HepG2 (cell line): Measurements from ENCODE around the gene CACNG7. TPM values are rescaled to one million over a fixed set of nuclear protein-coding genes. Genes with fewer than 3 reads are reported as not detected.

Experiments used
- CREB1 ChIP-seq, 2 experiments: fragments of 450-650 bp in 1 of 2; IDR thresholded peaks; 2 replicates each; pipeline ENCODE4 v1.6.1; 2016 to 2017; ENCODE audit warnings: control low read depth in 1 of 2, mild to moderate bottlenecking in 1 of 2, missing compliant biosample characterization in 1 of 2, missing genetic modification characterization in 1 of 2
- DMTF1 ChIP-seq: sonication (generic); formaldehyde crosslinking; IDR thresholded peaks from 2 replicates; pipeline ENCODE4 v1.4.0; 2020; ENCODE audit warnings: mild to moderate bottlenecking, missing genetic modification reagents
- FOXK1 ChIP-seq: sonication (generic); formaldehyde crosslinking; IDR thresholded peaks from 2 replicates; pipeline ENCODE4 v1.4.0; 2020; ENCODE audit warnings: low read depth, missing genetic modification reagents, borderline replicate concordance
- GABPA ChIP-seq, 2 experiments: IDR thresholded peaks; 2 replicates each; pipeline ENCODE4 v1.6.1; 2011 to 2016; ENCODE audit warnings: low read depth in 2 of 2, low read length in 1 of 2, missing biosample characterization in 1 of 2, missing genetic modification characterization in 1 of 2
- HDAC1 ChIP-seq: sonication (generic); formaldehyde crosslinking; IDR thresholded peaks from 2 replicates; pipeline ENCODE4 v1.5.1; 2020; ENCODE audit warnings: mild to moderate bottlenecking, missing genetic modification reagents
- HIVEP1 ChIP-seq: sonication (generic); formaldehyde crosslinking; IDR thresholded peaks from 2 replicates; pipeline ENCODE4 v1.4.0; 2020; ENCODE audit warnings: mild to moderate bottlenecking, missing genetic modification reagents
- HNRNPK ChIP-seq: fragments of 200-400 bp; formaldehyde crosslinking; IDR thresholded peaks from 2 replicates; pipeline ENCODE4 v1.6.1; 2018; ENCODE audit warnings: low read length, low read depth, moderate library complexity, mild to moderate bottlenecking; ENCODE audit not compliant: poor library complexity, severe bottlenecking
- LRRFIP1 ChIP-seq: sonication (generic); formaldehyde crosslinking; conservative IDR thresholded peaks from 2 replicates; pipeline ENCODE4 v1.4.0; 2020; ENCODE audit warnings: missing genetic modification reagents
- MXD3 ChIP-seq: IDR thresholded peaks from 2 replicates; pipeline ENCODE4 v1.6.1; 2016; ENCODE audit warnings: mild to moderate bottlenecking, missing biosample characterization, missing genetic modification reagents
- NFYB ChIP-seq: sonication (generic); formaldehyde crosslinking; IDR thresholded peaks from 2 replicates; pipeline ENCODE4 v1.4.0; 2020; ENCODE audit warnings: missing genetic modification reagents
- POLR2AphosphoS2 ChIP-seq: IDR thresholded peaks from 2 replicates; pipeline ENCODE4 v1.6.1; 2011; ENCODE audit warnings: low read depth, low read length, improper control_type of control experiment
- RFX1 ChIP-seq: fragments of 450-650 bp; IDR thresholded peaks from 2 replicates; pipeline ENCODE4 v1.6.1; 2017
- SATB2 ChIP-seq: sonication (generic); formaldehyde crosslinking; IDR thresholded peaks from 2 replicates; pipeline ENCODE4 v1.5.0; 2020; ENCODE audit warnings: missing genetic modification reagents
- THAP11 ChIP-seq: IDR thresholded peaks from 2 replicates; pipeline ENCODE4 v1.6.1; 2016; ENCODE audit warnings: missing biosample characterization, missing genetic modification reagents
- TRIM24 ChIP-seq: sonication (generic); formaldehyde crosslinking; IDR thresholded peaks from 2 replicates; pipeline ENCODE4 v1.8.0; 2022; ENCODE audit warnings: mild to moderate bottlenecking, missing genetic modification reagents
- ZBTB7A ChIP-seq: sonication (generic); formaldehyde crosslinking; IDR thresholded peaks from 2 replicates; pipeline ENCODE4 v1.8.0; 2022; ENCODE audit warnings: mild to moderate bottlenecking, missing genetic modification reagents
- ZGPAT ChIP-seq: IDR thresholded peaks from 2 replicates; pipeline ENCODE4 v1.6.1; 2016; ENCODE audit warnings: mild to moderate bottlenecking
- ZNF678 ChIP-seq: sonication (generic); formaldehyde crosslinking; IDR thresholded peaks from 2 replicates; pipeline ENCODE4 v1.4.0; 2020; ENCODE audit warnings: mild to moderate bottlenecking, missing genetic modification reagents
- ZNF709 ChIP-seq: sonication (generic); formaldehyde crosslinking; IDR thresholded peaks from 2 replicates; pipeline ENCODE4 v1.5.0; 2020; ENCODE audit warnings: mild to moderate bottlenecking, missing genetic modification reagents
- ZNF784 ChIP-seq: sonication (generic); formaldehyde crosslinking; IDR thresholded peaks from 2 replicates; pipeline ENCODE4 v1.5.1; 2020; ENCODE audit warnings: missing genetic modification reagents, mild to moderate bottlenecking, borderline replicate concordance
- polyA plus RNA-seq, 8 experiments: library from polyadenylated mRNA; depleted of rRNA in 3 of 8; stranded (reverse) in 7 of 8; unstranded in 1 of 8; fragments of >200 nt; fragmentation: Illumina TruSeq in 4 of 8; extraction: Trizol in 4 of 8; gene quantifications; 2 replicates each; pipeline versions ENCODE4 v1.2.1 to v1.2.3, GENCODE V29; 2011 to 2016; ENCODE audit warnings: low read depth in 4 of 8, missing spikeins in 1 of 8, mixed read lengths in 1 of 8; ENCODE audit not compliant: insufficient read depth in 1 of 8
- total RNA-seq, 5 experiments: library from RNA; depleted of rRNA; stranded (reverse); fragments of >200 nt; fragmentation: Illumina TruSeq; extraction: Trizol; gene quantifications; 2 replicates each; pipeline ENCODE4 v1.2.3, GENCODE V29; 2016; ENCODE audit warnings: low read depth in 1 of 5

CACNG7 gene
- total and polyA plus RNA-seq, 2 of the 13 experiments (the other 11 are each of a cell fraction or from before 2014, with no cell fraction given): not detected

GRCh38 chr19:53879140-53880081 is 29.7 kb upstream of the CACNG7 start (continued):
- TF ChIP-seq LRRFIP1 (CRISPR knock-in tag): no peak
- 0 out of 2 replicates have a peak, but pooled peaks have one; percentile 39 for TF ChIP-seq FOXK1 (CRISPR knock-in tag)
- 0 out of 2 replicates have a peak, but pooled peaks have one; percentile 10 for TF ChIP-seq POLR2AphosphoS2
- TF ChIP-seq HIVEP1: peak; percentile 64; the same call in 1 of the 2 replicates
- TF ChIP-seq ZBTB7A: 0 out of 2 replicates have a peak, but pooled peaks have one; percentile 31
- TF ChIP-seq ZNF709: no peak
- TF ChIP-seq CREB1 (IDR thresholded peaks at IDR 0.05): no peak
- TF ChIP-seq CREB1 (CRISPR knock-in tag; IDR thresholded peaks at IDR 0.05): peak; percentile 42; the same call in 1 of the 2 replicates
- TF ChIP-seq HDAC1 (CRISPR knock-in tag): 0 out of 2 replicates have a peak, but pooled peaks have one; percentile 50
- TF ChIP-seq DMTF1 (CRISPR knock-in tag): no peak
- TF ChIP-seq NFYB (CRISPR knock-in tag): peak; percentile 50; the same call in 1 of the 2 replicates
- TF ChIP-seq ZNF678 (CRISPR knock-in tag): no peak
- no peak for TF ChIP-seq SATB2 (CRISPR knock-in tag)
- peak; percentile 25; the same call in 1 of the 2 replicates for TF ChIP-seq ZNF784 (CRISPR knock-in tag)
- peak; percentile 95 for TF ChIP-seq RFX1
- TF ChIP-seq TRIM24 (CRISPR knock-in tag): no peak
- TF ChIP-seq MXD3: peak; percentile 62; the same call in 1 of the 2 replicates
- peak; percentile 99 for TF ChIP-seq THAP11 (CRISPR knock-in tag)
- TF ChIP-seq HNRNPK: no peak
- no peak for TF ChIP-seq GABPA (IDR thresholded peaks at IDR 0.05; ENCODE audit: low read depth, low read length)
- peak; percentile 44; the same call in 1 of the 2 replicates for TF ChIP-seq GABPA (CRISPR knock-in tag; IDR thresholded peaks at IDR 0.05; ENCODE audit: low read depth)
- peak; percentile 47; the same call in 1 of the 2 replicates for TF ChIP-seq ZGPAT (CRISPR knock-in tag)
